Measurements from ENCODE around the gene CNTNAP5. TPM values are rescaled to one million over a fixed set of nuclear protein-coding genes. Genes with fewer than 3 reads are reported as not detected.

Gene CNTNAP5
- total RNA-seq, 3 donors from 2014 or later = 3.3 TPM; not detected in 2

DNA sequence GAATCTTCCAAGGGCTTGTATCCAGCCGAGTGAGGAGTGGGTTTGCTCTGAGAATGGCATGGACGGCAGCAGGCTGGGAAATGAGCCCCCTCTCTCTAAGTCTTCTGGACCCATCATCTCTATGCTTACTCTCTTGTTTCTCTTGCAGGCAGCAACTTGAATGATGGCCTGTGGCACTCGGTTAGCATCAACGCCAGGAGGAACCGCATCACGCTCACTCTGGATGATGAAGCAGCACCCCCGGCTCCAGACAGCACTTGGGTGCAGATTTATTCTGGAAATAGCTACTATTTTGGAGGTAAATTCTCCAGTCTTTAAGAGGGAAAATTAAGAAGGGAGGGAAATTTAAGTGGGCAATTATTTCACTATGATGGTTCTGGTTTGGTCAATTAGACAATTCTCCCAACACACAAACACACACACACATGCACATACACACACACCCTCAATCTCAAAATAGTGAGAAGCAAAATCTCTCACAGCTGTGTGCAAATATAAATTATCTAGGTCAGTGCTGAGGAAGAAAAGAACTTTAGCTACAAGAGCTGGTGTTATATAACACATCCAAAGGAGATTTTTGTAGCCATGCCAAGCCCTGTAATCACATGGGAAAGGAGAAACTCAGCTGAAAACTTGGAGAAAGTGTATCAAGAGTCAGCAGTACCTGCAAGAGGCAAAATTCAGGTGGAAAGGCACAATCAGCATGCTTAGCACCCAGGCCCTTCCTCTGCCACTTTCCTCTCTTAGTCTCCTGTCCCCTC is 499.2 kb downstream of the CNTNAP5 start:
- ATAC-seq (no peak), DNase-seq (no peak)
- Histone ChIP-seq H3K9me3 (no peaks in the 10 kb centered on the region), H3K36me3 (ENCODE audit: low read depth) (no peaks in the 10 kb centered on the region), H3K4me1 (ENCODE audit: low read depth) (no peaks in the 10 kb centered on the region), H3K4me3 (no peak overlapping the region)
- TF ChIP-seq CTCF (IDR thresholded peaks at IDR 0.05) = no peak
- intact Hi-C loops (cut with DNase I, micrococcal nuclease) = no loop called here

GRCh38 chr2:124526221-124526620 is 501.1 kb downstream of the CNTNAP5 start:
- TF ChIP-seq CTCF (IDR thresholded peaks at IDR 0.05) = no peak
- ATAC-seq (no peak), DNase-seq (no peak)
- Histone ChIP-seq H3K4me3 (no peak overlapping the region), H3K4me1 (ENCODE audit: low read depth) (no peaks in the 10 kb centered on the region), H3K36me3 (ENCODE audit: low read depth) (no peaks in the 10 kb centered on the region), H3K9me3 (no peaks in the 10 kb centered on the region)
- intact Hi-C loops (cut with DNase I, micrococcal nuclease) = no loop called here

DNA sequence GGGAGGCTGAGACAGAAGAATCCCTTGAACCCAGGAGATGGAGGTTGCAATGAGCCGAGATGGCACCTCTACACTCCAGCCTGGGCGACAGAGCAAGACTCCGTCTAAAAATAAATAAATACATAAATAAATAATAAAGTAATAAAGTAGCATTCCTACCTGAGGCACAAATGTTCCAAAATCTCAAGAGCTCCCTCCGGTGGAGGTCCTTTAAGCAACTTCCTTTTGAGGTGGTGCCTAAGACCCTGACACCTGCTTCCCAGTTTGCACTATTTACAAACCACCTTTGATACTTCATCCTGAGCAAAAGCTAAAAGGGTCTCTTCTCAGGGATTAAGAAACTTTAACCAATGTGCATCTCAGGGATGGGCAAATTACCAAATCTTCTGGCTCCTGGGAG is 505.1 kb downstream of the CNTNAP5 start:
- Histone ChIP-seq H3K36me3 (ENCODE audit: low read depth) (no peaks in the 10 kb centered on the region), H3K4me1 (ENCODE audit: low read depth) (no peaks in the 10 kb centered on the region), H3K9me3 (no peaks in the 10 kb centered on the region), H3K4me3 (no peak overlapping the region)
- no peak for ATAC-seq
- TF ChIP-seq CTCF (IDR thresholded peaks at IDR 0.05) = no peak
- no peak for DNase-seq
- intact Hi-C loops (cut with DNase I, micrococcal nuclease) = no loop called here

GRCh38 chr2:124533226-124533954 is 508.3 kb downstream of the CNTNAP5 start:
- intact Hi-C loops (cut with DNase I, micrococcal nuclease) = no loop called here
- TF ChIP-seq CTCF (IDR thresholded peaks at IDR 0.05) = no peak
- H3K36me3 ChIP-seq (ENCODE audit: low read depth) = no peaks in the 10 kb centered on the region
- H3K9me3 ChIP-seq = no peaks in the 10 kb centered on the region
- ATAC-seq (no peak), DNase-seq (no peak)
- no peaks in the 10 kb centered on the region for H3K4me1 ChIP-seq (ENCODE audit: low read depth)
- H3K4me3 ChIP-seq = no peak overlapping the region

- Histone ChIP-seq H3K4me3 (no peak overlapping the region), H3K4me1 (ENCODE audit: low read depth) (no peaks in the 10 kb centered on the region), H3K9me3 (no peaks in the 10 kb centered on the region), H3K36me3 (ENCODE audit: low read depth) (no peaks in the 10 kb centered on the region)
- ATAC-seq (no peak), DNase-seq (no peak)
- intact Hi-C loops (cut with DNase I, micrococcal nuclease) = no loop called here
- no peak for TF ChIP-seq CTCF (IDR thresholded peaks at IDR 0.05)
These were observed 508.9 kb downstream of the CNTNAP5 start for GRCh38 chr2:124534028-124534427.
